GM19463 (cell line): ENCODE results near the gene FLACC1.
"Not testable (repeated sequence)": the region's sequence is repeated elsewhere in the genome, so short reads cannot be mapped to it uniquely, and the experiment has no call there.

Source experiments
- ATAC-seq: cut with Tn5 transposase; IDR thresholded peaks from one replicate; pipeline ENCODE4 v1.9.1; 2021; ENCODE audit warnings: mild to moderate bottlenecking, moderate library complexity; ENCODE audit not compliant: unreplicated experiment

Gene FLACC1, protein sequence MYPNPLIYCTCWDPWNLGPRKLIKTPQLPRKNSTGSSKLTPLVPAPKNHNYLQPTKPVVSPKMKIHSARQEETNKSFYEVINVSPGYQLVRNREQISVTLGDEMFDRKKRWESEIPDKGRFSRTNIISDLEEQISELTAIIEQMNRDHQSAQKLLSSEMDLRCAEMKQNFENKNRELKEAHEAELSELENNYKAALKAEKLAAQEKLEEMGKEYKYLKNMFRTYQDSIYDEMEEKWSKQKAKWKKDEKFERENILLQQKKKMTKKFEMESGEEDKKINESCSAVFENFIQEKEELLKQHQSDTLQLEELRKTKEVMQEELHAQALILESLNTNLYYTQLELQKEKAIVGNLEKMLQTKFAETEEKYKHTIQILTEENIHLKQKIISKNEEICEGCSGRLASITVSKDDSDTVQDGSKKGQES

GRCh38 chr2:201357221-201357620 lies at the start of gene FLACC1:
Gene FLACC1 (minus strand): TSS chr2:201357345. CDS start chr2:201351404, 5,941 bp downstream.
- no peak for ATAC-seq

DNA sequence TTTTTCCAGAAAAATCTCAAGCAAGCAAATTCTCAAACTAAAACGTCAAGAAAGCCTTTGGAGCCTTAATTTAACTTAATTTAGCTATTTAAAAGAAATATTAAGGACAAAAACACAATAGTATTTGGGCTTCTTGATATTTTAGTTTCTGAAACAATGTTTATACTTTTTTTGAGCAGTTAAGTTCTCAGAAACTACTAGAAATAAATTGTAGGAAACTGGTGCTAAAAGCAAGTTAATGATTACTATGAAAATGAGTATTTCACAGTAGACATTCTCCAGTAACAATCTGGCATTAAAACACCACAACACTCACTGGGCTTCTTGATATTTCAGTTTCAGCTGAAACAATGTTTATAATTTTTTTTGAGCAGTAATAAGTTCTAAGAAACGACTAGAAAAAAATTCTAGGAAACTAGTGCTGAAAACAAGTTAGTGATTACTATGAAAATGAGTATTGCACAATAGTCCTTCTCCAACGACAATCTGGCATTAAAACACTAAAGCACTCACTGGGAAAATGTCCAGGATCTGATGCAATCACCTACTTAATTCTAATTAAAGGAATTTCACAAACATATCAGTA lies 49.0 kb upstream of the FLACC1 start:
- ATAC-seq, result no peak

DNA sequence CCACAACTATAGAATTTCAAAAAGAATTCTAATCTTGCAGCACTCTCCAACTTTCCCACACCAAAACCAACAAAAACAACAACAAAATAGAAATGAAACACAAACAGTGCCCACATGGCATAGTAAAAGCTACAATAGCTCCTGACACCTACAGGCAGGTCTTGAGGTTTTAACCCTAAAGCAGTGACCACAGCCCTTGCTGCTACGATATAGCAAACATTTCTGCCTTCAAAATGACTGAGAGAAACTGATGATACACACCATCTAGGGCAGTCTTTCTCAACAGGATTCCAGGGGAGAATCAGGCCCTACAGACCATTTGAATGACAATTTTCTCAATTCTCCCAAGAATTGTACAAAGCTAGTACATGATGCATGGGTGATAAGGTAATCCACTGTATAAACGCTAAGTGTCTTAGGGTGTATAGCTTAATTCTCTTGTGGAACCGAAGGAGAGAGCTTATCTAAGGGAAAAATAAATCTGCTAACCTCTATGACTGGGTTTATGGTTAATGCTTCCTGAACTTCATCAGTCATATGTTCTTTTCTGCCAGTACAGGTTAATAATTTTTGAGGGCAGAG lies 47.6 kb upstream of the FLACC1 start:
- no peak for ATAC-seq

GRCh38 chr2:201403880-201404279 lies 46.7 kb upstream of the FLACC1 start:
- ATAC-seq, result no peak

GRCh38 chr2:201402651-201403562 lies 45.8 kb upstream of the FLACC1 start:
- ATAC-seq, result no peak

- ATAC-seq, result no peak
Measured at GRCh38 chr2:201401815-201402214, 44.7 kb upstream of the FLACC1 start.

- ATAC-seq, result no peak
Measured at GRCh38 chr2:201396595-201396994, 39.5 kb upstream of the FLACC1 start.

DNA sequence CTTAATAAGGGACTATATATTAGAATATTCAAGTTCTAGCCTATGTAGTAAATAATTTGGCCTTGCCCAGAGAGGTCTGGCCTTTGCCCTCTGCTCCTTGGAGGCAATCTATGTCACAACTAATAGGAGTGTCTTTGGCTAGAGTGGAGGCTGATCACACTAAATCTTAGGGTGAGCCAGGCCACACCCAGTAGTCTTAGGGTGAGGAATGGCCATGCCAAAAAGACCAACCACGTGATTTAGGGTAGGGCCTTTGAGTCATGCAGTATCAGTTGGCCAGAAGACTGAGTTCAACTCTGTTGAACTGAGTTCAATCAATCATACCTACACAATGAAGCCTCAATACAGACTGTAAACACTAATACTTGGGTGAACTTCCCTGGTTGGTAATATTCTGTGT lies 26.0 kb upstream of the FLACC1 start:
- ATAC-seq, result no peak

GRCh38 chr2:201378496-201379397 lies 21.6 kb upstream of the FLACC1 start:
- ATAC-seq, result no peak

- ATAC-seq, result no peak
Measured at GRCh38 chr2:201377218-201377617, 20.1 kb upstream of the FLACC1 start.

DNA sequence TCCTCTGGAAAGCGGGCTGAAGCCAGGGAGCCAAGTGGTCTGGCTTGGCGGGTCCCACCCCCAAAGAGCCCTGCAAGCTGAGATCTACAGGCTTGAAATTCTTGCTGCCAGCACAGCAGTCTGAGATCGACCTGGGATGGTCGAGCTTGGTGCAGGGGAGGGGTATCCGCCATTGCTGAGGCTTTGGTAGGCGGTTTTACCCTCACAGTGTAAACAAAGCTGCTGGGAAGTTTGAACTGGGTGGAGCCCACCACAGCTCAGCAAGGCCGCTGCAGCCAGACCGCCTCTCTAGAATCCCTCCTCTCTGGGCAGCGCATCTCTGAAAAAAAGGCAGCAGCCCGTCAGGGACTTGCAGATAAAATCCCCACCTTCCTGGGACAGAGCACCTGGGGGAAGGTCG lies 12.6 kb upstream of the FLACC1 start:
- ATAC-seq, result no peak

GRCh38 chr2:201369318-201369717 lies 12.2 kb upstream of the FLACC1 start:
- not testable (repeated sequence) for ATAC-seq

DNA sequence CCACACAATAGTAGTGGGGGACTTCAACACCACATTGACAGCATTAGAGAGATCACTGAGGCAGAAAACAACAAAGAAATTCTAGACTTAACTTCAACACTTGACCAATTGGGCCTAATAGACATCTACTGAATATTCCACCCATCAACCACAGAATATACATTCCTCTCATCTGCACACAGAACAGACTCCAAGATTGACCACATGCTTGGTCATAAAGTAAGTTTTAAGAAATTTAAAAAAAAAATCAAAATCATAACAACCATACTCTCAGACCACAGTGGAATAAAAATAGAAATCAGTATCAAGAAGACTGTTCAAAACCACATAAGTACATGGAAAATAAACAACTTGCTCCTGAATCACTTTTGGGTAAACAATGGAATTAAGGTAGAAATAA lies 9.0 kb upstream of the FLACC1 start:
- ATAC-seq, result no peak

DNA sequence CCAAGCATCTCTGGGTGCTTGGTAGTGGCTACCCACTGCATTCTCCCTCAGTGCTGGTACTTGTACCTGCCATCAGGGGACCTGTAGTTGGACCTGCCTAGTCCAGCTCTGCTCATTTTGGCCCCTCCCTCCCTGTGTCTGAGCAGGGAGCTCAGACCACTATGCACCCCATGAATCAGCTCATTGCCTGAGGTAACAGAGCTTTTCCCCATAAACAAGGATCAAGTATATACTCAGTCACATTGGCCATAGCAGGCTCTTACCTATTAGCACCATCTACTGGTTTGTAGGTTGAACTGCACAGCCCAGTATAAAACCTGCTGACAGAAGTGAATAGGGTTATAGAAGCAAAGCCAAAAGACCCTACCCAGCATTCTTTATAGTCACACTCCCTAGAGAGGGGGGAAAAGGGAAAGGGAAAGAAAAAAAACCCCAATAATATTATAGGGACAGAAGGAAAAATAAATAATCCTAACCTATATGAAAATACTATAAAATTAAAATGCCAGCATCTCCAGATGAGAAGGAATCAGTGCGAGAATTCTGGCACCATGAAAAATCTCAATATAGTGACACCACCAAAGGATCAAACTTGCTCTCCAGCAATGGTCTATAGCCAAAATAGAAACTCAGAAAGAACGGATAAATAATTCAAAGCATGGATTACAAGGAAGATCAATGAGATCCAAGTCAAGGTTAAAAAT lies 6.9 kb upstream of the FLACC1 start:
- no peak for ATAC-seq

GRCh38 chr2:201362396-201362795 lies 5.3 kb upstream of the FLACC1 start:
- no peak for ATAC-seq

GRCh38 chr2:201361078-201361733 lies 4.1 kb upstream of the FLACC1 start:
- no peak for ATAC-seq

GRCh38 chr2:201360256-201360655 lies 3.1 kb upstream of the FLACC1 start:
- no peak for ATAC-seq

- no peak for ATAC-seq
Measured at GRCh38 chr2:201358684-201359083, 1.5 kb upstream of the FLACC1 start.

GRCh38 chr2:201353116-201353515 lies 4.0 kb downstream of the FLACC1 start:
- ATAC-seq, result no peak
